Hepatocyte (in vitro differentiated cells): ENCODE results near the gene RPS6KA1. TPM values are rescaled to one million over a fixed set of nuclear protein-coding genes. Genes with fewer than 3 reads are reported as not detected.

ENCODE experiments used
- DNase-seq: peaks from one replicate; pipeline ENCODE4 v3.0.0-alpha.2; 2016; ENCODE audit warnings: low spot score
- H2AFZ ChIP-seq: fragments of 200-600 bp; sonication (generic); 2 replicates; pipeline ENCODE4 v1.6.0; 2016; ENCODE audit warnings: antibody characterized with exemption, mild to moderate bottlenecking
- H3K27ac ChIP-seq: fragments of 200-600 bp; sonication (generic); 2 replicates; pipeline ENCODE4 v1.5.1; 2016; ENCODE audit warnings: mild to moderate bottlenecking
- H3K27me3 ChIP-seq: fragments of 200-600 bp; sonication (generic); 2 replicates; pipeline ENCODE4 v1.6.1; 2016
- H3K36me3 ChIP-seq: fragments of 200-600 bp; sonication (generic); replicated peaks from 2 replicates; pipeline ENCODE4 v1.5.1; 2016; ENCODE audit warnings: low read depth; ENCODE audit not compliant: insufficient read depth
- H3K4me1 ChIP-seq: fragments of 200-600 bp; sonication (generic); 2 replicates; pipeline ENCODE4 v1.5.1; 2016; ENCODE audit warnings: mild to moderate bottlenecking, moderate library complexity; ENCODE audit not compliant: insufficient read depth
- H3K4me2 ChIP-seq: fragments of 200-600 bp; sonication (generic); 2 replicates; pipeline ENCODE4 v1.6.0; 2016
- H3K4me3 ChIP-seq: fragments of 200-600 bp; sonication (generic); 2 replicates; pipeline ENCODE4 v1.5.1; 2016; ENCODE audit warnings: mild to moderate bottlenecking
- H3K79me2 ChIP-seq: fragments of 200-600 bp; sonication (generic); 2 replicates; pipeline ENCODE4 v1.6.0; 2017; ENCODE audit warnings: mild to moderate bottlenecking
- H3K9me2 ChIP-seq: fragments of 200-600 bp; sonication (generic); replicated peaks from 2 replicates; pipeline ENCODE4 v1.6.0; 2017; ENCODE audit warnings: mild to moderate bottlenecking; ENCODE audit not compliant: insufficient read depth
- H3K9me3 ChIP-seq: fragments of 200-600 bp; sonication (generic); 2 replicates; pipeline ENCODE4 v1.5.1; 2016; ENCODE audit warnings: low read depth, mild to moderate bottlenecking
- H4K20me1 ChIP-seq: fragments of 200-600 bp; sonication (generic); 2 replicates; pipeline ENCODE4 v1.6.0; 2016; ENCODE audit warnings: mild to moderate bottlenecking; ENCODE audit not compliant: insufficient read depth, poor library complexity, severe bottlenecking
- EZH2 ChIP-seq: fragments of 200-600 bp; sonication (generic); IDR thresholded peaks from 2 replicates; pipeline ENCODE4 v1.6.1; 2016; ENCODE audit warnings: antibody characterized with exemption, mild to moderate bottlenecking, borderline replicate concordance
- EZH2phosphoT487 ChIP-seq: fragments of 200-600 bp; sonication (generic); IDR thresholded peaks from one replicate; pipeline ENCODE4 v1.6.1; 2018; ENCODE audit warnings: antibody characterized with exemption, mild to moderate bottlenecking, low read depth, moderate library complexity; ENCODE audit not compliant: unreplicated experiment, severe bottlenecking
- WGBS: methylation state at CpG from one replicate; pipeline ENCODE4 v1.1.6; 2016; ENCODE audit warnings: low lambda C conversion rate; ENCODE audit errors: missing lambda C conversion rate; 5-methylcytosine and 5-hydroxymethylcytosine counted together
- polyA plus RNA-seq: library from polyadenylated mRNA; unstranded; fragments of >200 nt; fragmentation: Nextera tagmentation; extraction: Ambion mirVana; gene quantifications from 2 replicates; pipeline ENCODE4 v1.2.1, GENCODE V29; 2016
- total RNA-seq: library from RNA; depleted of rRNA; stranded (reverse); fragments of >200 nt; gene quantifications from 2 replicates; pipeline ENCODE4 v1.2.3, GENCODE V29; 2014
- TF ChIP-seq, protein P1 (sequence below): fragments of 200-600 bp; sonication (generic); IDR thresholded peaks from 2 replicates; pipeline ENCODE4 v1.5.1; 2016; ENCODE audit warnings: antibody characterized with exemption, mild to moderate bottlenecking; ENCODE audit not compliant: poor library complexity

Gene RPS6KA1
- total and polyA plus RNA-seq, 2 experiments from 2014 or later: 30.2 to 30.6 TPM

DNA sequence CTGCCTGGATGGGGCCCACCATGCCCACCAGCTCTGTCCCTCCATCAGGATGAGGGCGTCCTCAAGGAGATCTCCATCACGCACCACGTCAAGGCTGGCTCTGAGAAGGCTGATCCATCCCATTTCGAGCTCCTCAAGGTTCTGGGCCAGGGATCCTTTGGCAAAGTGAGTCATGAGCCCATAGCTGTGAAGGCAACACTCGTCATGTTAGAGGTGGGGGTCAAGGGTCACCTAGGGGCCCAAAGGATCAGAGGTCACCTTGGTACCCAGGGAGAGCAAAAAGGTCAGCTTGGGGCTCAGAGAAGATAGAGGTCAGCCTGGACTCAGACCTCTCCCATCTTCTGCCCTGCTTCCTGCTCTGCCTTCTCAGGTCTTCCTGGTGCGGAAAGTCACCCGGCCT lies 17.3 kb downstream of the RPS6KA1 start:
- Histone ChIP-seq H3K27ac (no peak overlapping the region), H3K4me1 (peaks cover 3% of the 10 kb centered on the region), H3K36me3 (no peaks in the 10 kb centered on the region), H2AFZ (no peak overlapping the region), H3K9me3 (no peaks in the 10 kb centered on the region), H3K27me3 (no peaks in the 10 kb centered on the region), H3K9me2 (no peaks in the 10 kb centered on the region), H3K79me2 (no peaks in the 10 kb centered on the region), H3K4me2 (no peak overlapping the region), H3K4me3 (no peak overlapping the region), H4K20me1 (no peaks in the 10 kb centered on the region)
- 94% methylated on average over 7 of the region's 7 CpGs for WGBS
- TF ChIP-seq EZH2phosphoT487: no peak
- TF ChIP-seq EZH2: no peak
- TF ChIP-seq, protein P1, sequence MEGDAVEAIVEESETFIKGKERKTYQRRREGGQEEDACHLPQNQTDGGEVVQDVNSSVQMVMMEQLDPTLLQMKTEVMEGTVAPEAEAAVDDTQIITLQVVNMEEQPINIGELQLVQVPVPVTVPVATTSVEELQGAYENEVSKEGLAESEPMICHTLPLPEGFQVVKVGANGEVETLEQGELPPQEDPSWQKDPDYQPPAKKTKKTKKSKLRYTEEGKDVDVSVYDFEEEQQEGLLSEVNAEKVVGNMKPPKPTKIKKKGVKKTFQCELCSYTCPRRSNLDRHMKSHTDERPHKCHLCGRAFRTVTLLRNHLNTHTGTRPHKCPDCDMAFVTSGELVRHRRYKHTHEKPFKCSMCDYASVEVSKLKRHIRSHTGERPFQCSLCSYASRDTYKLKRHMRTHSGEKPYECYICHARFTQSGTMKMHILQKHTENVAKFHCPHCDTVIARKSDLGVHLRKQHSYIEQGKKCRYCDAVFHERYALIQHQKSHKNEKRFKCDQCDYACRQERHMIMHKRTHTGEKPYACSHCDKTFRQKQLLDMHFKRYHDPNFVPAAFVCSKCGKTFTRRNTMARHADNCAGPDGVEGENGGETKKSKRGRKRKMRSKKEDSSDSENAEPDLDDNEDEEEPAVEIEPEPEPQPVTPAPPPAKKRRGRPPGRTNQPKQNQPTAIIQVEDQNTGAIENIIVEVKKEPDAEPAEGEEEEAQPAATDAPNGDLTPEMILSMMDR: no peak
- DNase-seq: no peak

DNA sequence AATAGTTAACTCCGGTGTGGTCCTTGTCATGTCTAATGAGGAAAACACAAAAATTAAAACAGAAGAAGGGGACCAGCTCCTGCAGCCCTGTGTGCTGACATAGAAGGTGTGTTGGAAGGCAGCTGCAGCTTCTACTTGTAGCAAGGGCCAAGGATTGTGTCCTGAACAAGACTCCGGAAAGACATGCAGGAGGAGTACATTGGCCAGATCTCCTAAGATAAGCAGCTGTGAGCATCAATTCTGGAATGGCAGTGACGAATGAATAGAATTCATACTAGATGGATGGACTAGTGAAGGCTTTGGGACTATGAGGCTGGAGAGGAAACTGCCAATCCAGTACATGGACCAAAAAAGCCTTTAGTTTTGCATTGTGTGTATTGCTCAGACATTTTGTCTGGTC lies 19.3 kb downstream of the RPS6KA1 start:
- WGBS: 94% methylated on average over 3 of the region's 3 CpGs
- no peaks in the 10 kb centered on the region for H3K36me3 ChIP-seq

DNA sequence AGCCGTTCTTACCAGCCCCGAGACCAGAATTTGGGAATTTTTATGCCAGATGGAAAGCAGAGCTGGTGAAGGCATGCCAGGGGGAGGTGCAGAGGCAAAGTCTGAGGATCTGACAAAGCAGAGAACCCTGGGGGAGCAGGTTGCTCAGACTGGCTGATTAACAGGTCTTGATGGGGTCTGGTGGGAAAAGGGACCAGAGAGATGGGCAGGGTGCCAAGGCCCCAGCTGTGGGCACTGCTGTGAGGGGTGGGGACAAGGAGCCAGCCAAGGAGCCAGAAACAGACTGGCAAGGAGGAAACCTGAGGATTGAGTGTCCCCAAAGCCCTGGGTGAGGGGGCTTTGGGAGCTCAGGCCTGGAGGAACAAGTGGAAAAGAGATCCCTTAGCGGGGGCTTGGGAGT lies 21.4 kb downstream of the RPS6KA1 start:
- H3K27ac ChIP-seq: no peak overlapping the region
- H3K79me2 ChIP-seq: no peaks in the 10 kb centered on the region
- no peaks in the 10 kb centered on the region for H3K27me3 ChIP-seq
- no peaks in the 10 kb centered on the region for H3K9me3 ChIP-seq
- 100% methylated on average over 3 of the region's 3 CpGs for WGBS
- H4K20me1 ChIP-seq: no peaks in the 10 kb centered on the region
- no peaks in the 10 kb centered on the region for H3K9me2 ChIP-seq
- no peak for DNase-seq
- TF ChIP-seq, protein P1: no peak
- TF ChIP-seq EZH2phosphoT487 (no peak), EZH2 (no peak)
- no peaks in the 10 kb centered on the region for H3K36me3 ChIP-seq
- H2AFZ ChIP-seq: no peak overlapping the region
- H3K4me3 ChIP-seq: no peak overlapping the region
- H3K4me2 ChIP-seq: no peak overlapping the region
- no peaks in the 10 kb centered on the region for H3K4me1 ChIP-seq

More for the DNA sequence above, 19.3 kb downstream of the RPS6KA1 start:
- no peak overlapping the region for H3K4me2 ChIP-seq
- no peaks in the 10 kb centered on the region for H3K9me3 ChIP-seq
- H3K4me1 ChIP-seq: no peaks in the 10 kb centered on the region
- DNase-seq: no peak
- no peaks in the 10 kb centered on the region for H3K79me2 ChIP-seq
- H3K4me3 ChIP-seq: no peak overlapping the region
- H4K20me1 ChIP-seq: no peaks in the 10 kb centered on the region
- no peak overlapping the region for H2AFZ ChIP-seq
- TF ChIP-seq, protein P1: no peak
- no peak for TF ChIP-seq EZH2
- no peak for TF ChIP-seq EZH2phosphoT487
- H3K27me3 ChIP-seq: no peaks in the 10 kb centered on the region
- H3K27ac ChIP-seq: no peak overlapping the region
- no peaks in the 10 kb centered on the region for H3K9me2 ChIP-seq

DNA sequence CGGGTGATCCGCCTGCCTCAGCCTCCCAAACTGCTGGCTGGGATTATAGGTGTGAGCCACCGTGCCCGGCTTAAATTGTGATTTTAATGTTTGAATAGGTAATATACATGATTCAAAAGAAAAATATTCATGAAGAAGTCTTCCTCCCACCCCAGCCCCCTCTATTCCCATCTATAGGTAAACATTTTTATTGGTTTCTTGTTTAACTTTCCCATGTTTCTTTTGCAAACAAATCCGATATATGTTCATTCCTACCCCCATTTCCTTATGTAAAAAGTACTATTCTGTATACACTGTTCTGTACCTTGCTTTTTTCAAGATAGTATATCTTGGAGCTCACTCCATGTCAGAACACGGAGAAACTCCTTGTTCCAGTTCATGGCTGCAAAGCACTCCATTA lies 23.2 kb downstream of the RPS6KA1 start:
- Histone ChIP-seq H3K27me3 (no peaks in the 10 kb centered on the region), H4K20me1 (no peaks in the 10 kb centered on the region), H3K4me2 (no peak overlapping the region), H3K4me3 (no peak overlapping the region), H3K4me1 (no peaks in the 10 kb centered on the region), H3K79me2 (no peaks in the 10 kb centered on the region), H3K9me3 (no peaks in the 10 kb centered on the region), H3K36me3 (no peaks in the 10 kb centered on the region), H3K9me2 (no peaks in the 10 kb centered on the region), H2AFZ (no peak overlapping the region), H3K27ac (no peak overlapping the region)
- TF ChIP-seq EZH2 (no peak), EZH2phosphoT487 (no peak)
- TF ChIP-seq, protein P1: no peak
- WGBS: 80% methylated on average over 6 of the region's 6 CpGs
- DNase-seq: no peak
